Activated CD8-positive, alpha-beta memory T cell treated with anti-CD3 and anti-CD28 coated beads, Interleukin-2, amount 10 ng/mL, durations not matched to agents 7 days and 5 days (primary cell): ENCODE data around the gene MLXIP. TPM values are rescaled to one million over a fixed set of nuclear protein-coding genes. Genes with fewer than 3 reads are reported as not detected.

Experiments used
- ATAC-seq: fragments of 150-1000 bp; cut with Tn5 transposase; one replicate; pipeline ENCODE4 v1.10.0; 2021; ENCODE audit warnings: moderate library complexity
- CTCF ChIA-PET: fragments of 350-600 bp; sonication (Branson Sonifier 250); formaldehyde crosslinking; loops from one replicate; lab custom pipeline; 2021; ENCODE audit warnings: antibody characterized with exemption; lab: Charles Lee
- DNase-seq: peaks from one replicate; pipeline ENCODE4 v3.0.0-alpha.2; 2020
- H3K27ac Mint-ChIP-seq: one replicate; pipeline ENCODE4 v1.8.0; 2021; ENCODE audit warnings: mild to moderate bottlenecking, mixed read lengths
- H3K27me3 Mint-ChIP-seq: one replicate; pipeline ENCODE4 v1.8.0; 2021; ENCODE audit warnings: mixed read lengths
- H3K36me3 Mint-ChIP-seq: one replicate; pipeline ENCODE4 v1.8.0; 2021; ENCODE audit warnings: mild to moderate bottlenecking, mixed read lengths
- H3K4me1 Mint-ChIP-seq: one replicate; pipeline ENCODE4 v1.8.0; 2021; ENCODE audit warnings: mixed read lengths
- H3K4me3 Mint-ChIP-seq: one replicate; pipeline ENCODE4 v1.8.0; 2021; ENCODE audit warnings: mild to moderate bottlenecking, moderate library complexity, mixed read lengths
- H3K9me3 Mint-ChIP-seq: one replicate; pipeline ENCODE4 v1.8.0; 2022; ENCODE audit warnings: low read depth, mixed read lengths
- total RNA-seq, 2 experiments: library from RNA; stranded (reverse); gene quantifications; one replicate each; pipeline ENCODE4 v1.2.3, GENCODE V29; 2021

MLXIP gene
- total RNA-seq, 2 experiments from 2014 or later = 36.1 to 36.4 TPM

GRCh38 chr12:122058549-122059149 lies 19.9 kb upstream of the MLXIP start:
- CTCF ChIA-PET = no interaction called here

GRCh38 chr12:122059203-122059960 lies 19.2 kb upstream of the MLXIP start:
- H3K4me1 Mint-ChIP-seq = peaks cover 3% of the 10 kb centered on the region
- H3K9me3 Mint-ChIP-seq = no peaks in the 10 kb centered on the region
- ATAC-seq (no peak), DNase-seq (no peak)
- H3K36me3 Mint-ChIP-seq = no peaks in the 10 kb centered on the region
- H3K27me3 Mint-ChIP-seq = no peaks in the 10 kb centered on the region
- CTCF ChIA-PET = no interaction called here
- no peak overlapping the region for H3K27ac Mint-ChIP-seq
- H3K4me3 Mint-ChIP-seq = no peak overlapping the region

More at GRCh38 chr12:122058549-122059149, 19.9 kb upstream of the MLXIP start:
- no peak overlapping the region for H3K4me3 Mint-ChIP-seq
- ATAC-seq = no peak
- no peaks in the 10 kb centered on the region for H3K9me3 Mint-ChIP-seq
- no peak for DNase-seq
- no peaks in the 10 kb centered on the region for H3K36me3 Mint-ChIP-seq
- peaks cover 6% of the 10 kb centered on the region for H3K4me1 Mint-ChIP-seq
- no peak overlapping the region for H3K27ac Mint-ChIP-seq
- no peaks in the 10 kb centered on the region for H3K27me3 Mint-ChIP-seq

- H3K4me3 Mint-ChIP-seq = no peak overlapping the region
- no peaks in the 10 kb centered on the region for H3K27me3 Mint-ChIP-seq
- ATAC-seq = no peak
Measured at GRCh38 chr12:122060081-122060501, 18.5 kb upstream of the MLXIP start.

GRCh38 chr12:122061253-122061652 lies 17.3 kb upstream of the MLXIP start:
- H3K9me3 Mint-ChIP-seq = no peaks in the 10 kb centered on the region
- no peak for DNase-seq
- H3K27me3 Mint-ChIP-seq = no peaks in the 10 kb centered on the region
- no peak for ATAC-seq
- no peaks in the 10 kb centered on the region for H3K4me1 Mint-ChIP-seq
- H3K36me3 Mint-ChIP-seq = no peaks in the 10 kb centered on the region
- no peak overlapping the region for H3K27ac Mint-ChIP-seq
- no peak overlapping the region for H3K4me3 Mint-ChIP-seq
- CTCF ChIA-PET = no interaction called here

More at GRCh38 chr12:122060081-122060501, 18.5 kb upstream of the MLXIP start:
- no peak overlapping the region for H3K27ac Mint-ChIP-seq
- no peak for DNase-seq
- no peaks in the 10 kb centered on the region for H3K4me1 Mint-ChIP-seq
- H3K36me3 Mint-ChIP-seq = no peaks in the 10 kb centered on the region
- H3K9me3 Mint-ChIP-seq = no peaks in the 10 kb centered on the region
- CTCF ChIA-PET = interaction anchor here (0.9 kb wide), 1 partner anchor 134 kb away, joined by 4 read pairs; no protein-coding TSS in a partner anchor

GRCh38 chr12:122062832-122063693 lies 15.5 kb upstream of the MLXIP start:
- H3K27me3 Mint-ChIP-seq = no peaks in the 10 kb centered on the region
- DNase-seq = no peak
- no peak for ATAC-seq
- CTCF ChIA-PET = interaction anchor here (1.8 to 2.1 kb wide), 3 partner anchors 8 to 60 kb away, joined by 6 to 12 read pairs (median 7); no protein-coding TSS in a partner anchor
- H3K27ac Mint-ChIP-seq = no peak overlapping the region
- H3K9me3 Mint-ChIP-seq = no peaks in the 10 kb centered on the region
- H3K4me1 Mint-ChIP-seq = peaks cover 8% of the 10 kb centered on the region
- H3K4me3 Mint-ChIP-seq = no peak overlapping the region
- no peaks in the 10 kb centered on the region for H3K36me3 Mint-ChIP-seq

- H3K27ac Mint-ChIP-seq = no peak overlapping the region
- no peaks in the 10 kb centered on the region for H3K9me3 Mint-ChIP-seq
- H3K36me3 Mint-ChIP-seq = no peaks in the 10 kb centered on the region
- CTCF ChIA-PET = interaction anchor here (1.8 to 2.1 kb wide), 3 partner anchors 9 to 59 kb away, joined by 6 to 12 read pairs (median 7); no protein-coding TSS in a partner anchor
- H3K4me1 Mint-ChIP-seq = peaks cover 13% of the 10 kb centered on the region
- H3K27me3 Mint-ChIP-seq = no peaks in the 10 kb centered on the region
- no peak overlapping the region for H3K4me3 Mint-ChIP-seq
- DNase-seq (no peak), ATAC-seq (no peak)
Measured at GRCh38 chr12:122063694-122064024, 14.9 kb upstream of the MLXIP start.

- Mint-ChIP-seq H3K4me1 (peaks cover 13% of the 10 kb centered on the region), H3K27ac (no peak overlapping the region), H3K4me3 (no peak overlapping the region), H3K9me3 (no peaks in the 10 kb centered on the region), H3K27me3 (no peaks in the 10 kb centered on the region), H3K36me3 (no peaks in the 10 kb centered on the region)
- peak; percentile 70 for ATAC-seq
- CTCF ChIA-PET = interaction anchor here (1.2 to 6.5 kb wide), 4 partner anchors 9 to 59 kb away, joined by 4 to 35 read pairs (median 9); no protein-coding TSS in a partner anchor
- DNase-seq = peak; percentile 50
Measured at GRCh38 chr12:122064025-122064777, 14.4 kb upstream of the MLXIP start.

GRCh38 chr12:122064780-122065588 lies 13.6 kb upstream of the MLXIP start:
- peaks cover 13% of the 10 kb centered on the region for H3K4me1 Mint-ChIP-seq
- H3K27me3 Mint-ChIP-seq = no peaks in the 10 kb centered on the region
- H3K4me3 Mint-ChIP-seq = no peak overlapping the region
- no peaks in the 10 kb centered on the region for H3K36me3 Mint-ChIP-seq
- DNase-seq = no peak
- no peaks in the 10 kb centered on the region for H3K9me3 Mint-ChIP-seq
- no peak for ATAC-seq
- H3K27ac Mint-ChIP-seq = no peak overlapping the region
- CTCF ChIA-PET = interaction anchor here (1.2 to 6.5 kb wide), 3 partner anchors 10 to 58 kb away, joined by 4 to 35 read pairs (median 4); no protein-coding TSS in a partner anchor

GRCh38 chr12:122067548-122067947 lies 11.0 kb upstream of the MLXIP start:
- CTCF ChIA-PET = interaction anchor here (0.8 to 6.5 kb wide), 9 partner anchors 12 to 56 kb away, joined by 3 to 35 read pairs (median 6); no protein-coding TSS in a partner anchor
- no peaks in the 10 kb centered on the region for H3K9me3 Mint-ChIP-seq
- H3K4me3 Mint-ChIP-seq = peak overlapping the region; percentile 46

GRCh38 chr12:122067966-122068365 lies 10.6 kb upstream of the MLXIP start:
- CTCF ChIA-PET = interaction anchor here (0.8 to 6.5 kb wide), 8 partner anchors 13 to 55 kb away, joined by 3 to 35 read pairs (median 8); no protein-coding TSS in a partner anchor

More at GRCh38 chr12:122067548-122067947, 11.0 kb upstream of the MLXIP start:
- ATAC-seq (no peak), DNase-seq (no peak)
- Mint-ChIP-seq H3K4me1 (peaks cover 13% of the 10 kb centered on the region), H3K36me3 (no peaks in the 10 kb centered on the region), H3K27ac (peak overlapping the region; percentile 78), H3K27me3 (no peaks in the 10 kb centered on the region)

GRCh38 chr12:122072031-122072970 lies 6.3 kb upstream of the MLXIP start:
- Mint-ChIP-seq H3K36me3 (no peaks in the 10 kb centered on the region), H3K27ac (no peak overlapping the region), H3K27me3 (peaks cover 3% of the 10 kb centered on the region), H3K4me3 (no peak overlapping the region), H3K4me1 (peaks cover 17% of the 10 kb centered on the region), H3K9me3 (no peaks in the 10 kb centered on the region)
- DNase-seq = no peak
- CTCF ChIA-PET = interaction anchor here (1.1 to 3.2 kb wide), 3 partner anchors 18 to 119 kb away, joined by 3 to 11 read pairs (median 6); no protein-coding TSS in a partner anchor
- no peak for ATAC-seq

More at GRCh38 chr12:122067966-122068365, 10.6 kb upstream of the MLXIP start:
- DNase-seq (peak; percentile 79), ATAC-seq (peak; percentile 86)
- Mint-ChIP-seq H3K27me3 (no peaks in the 10 kb centered on the region), H3K27ac (peak overlapping the region; percentile 78), H3K36me3 (no peaks in the 10 kb centered on the region), H3K4me1 (peaks cover 13% of the 10 kb centered on the region), H3K4me3 (peak overlapping the region; percentile 46), H3K9me3 (no peaks in the 10 kb centered on the region)
